ENCODE results near the gene NELFCD. TPM values are rescaled to one million over a fixed set of nuclear protein-coding genes. Genes with fewer than 3 reads are reported as not detected.

NELFCD gene
- total and polyA plus RNA-seq, 9 of the 15 experiments (the other 6 are each of a cell fraction or from before 2014, with no cell fraction given), result 11.7 to 163 (median 96.5) TPM

DNA sequence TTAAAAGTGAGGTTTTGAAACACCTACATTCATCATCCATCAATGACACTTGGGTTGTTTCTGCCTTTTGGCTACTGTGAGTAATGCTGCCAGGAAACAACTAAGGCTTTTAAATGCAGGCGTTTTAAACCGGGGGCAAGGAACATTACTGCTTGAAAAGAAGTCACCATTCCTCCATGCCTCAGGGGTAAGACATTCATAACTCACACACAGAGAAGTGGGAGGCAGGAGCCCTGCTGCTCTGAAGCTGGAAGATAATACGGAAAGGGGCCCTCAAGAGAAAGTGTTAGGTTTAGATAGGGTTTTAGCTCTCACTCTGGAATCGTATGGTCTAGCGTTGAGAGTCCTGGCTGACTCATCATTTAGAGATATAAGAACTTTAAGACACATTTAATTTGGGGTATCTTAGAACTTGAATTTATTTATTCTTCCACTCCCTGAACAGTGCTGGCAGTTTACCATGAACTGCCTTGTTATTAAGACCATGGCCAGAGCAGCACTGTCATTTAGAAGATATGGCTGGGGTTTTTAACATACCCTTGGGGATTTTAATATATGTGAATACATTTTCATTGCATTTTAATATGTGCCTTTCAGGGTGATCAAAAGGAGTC, 40.0 kb downstream of the NELFCD start (continued):
- TF ChIP-seq, protein P1, sequence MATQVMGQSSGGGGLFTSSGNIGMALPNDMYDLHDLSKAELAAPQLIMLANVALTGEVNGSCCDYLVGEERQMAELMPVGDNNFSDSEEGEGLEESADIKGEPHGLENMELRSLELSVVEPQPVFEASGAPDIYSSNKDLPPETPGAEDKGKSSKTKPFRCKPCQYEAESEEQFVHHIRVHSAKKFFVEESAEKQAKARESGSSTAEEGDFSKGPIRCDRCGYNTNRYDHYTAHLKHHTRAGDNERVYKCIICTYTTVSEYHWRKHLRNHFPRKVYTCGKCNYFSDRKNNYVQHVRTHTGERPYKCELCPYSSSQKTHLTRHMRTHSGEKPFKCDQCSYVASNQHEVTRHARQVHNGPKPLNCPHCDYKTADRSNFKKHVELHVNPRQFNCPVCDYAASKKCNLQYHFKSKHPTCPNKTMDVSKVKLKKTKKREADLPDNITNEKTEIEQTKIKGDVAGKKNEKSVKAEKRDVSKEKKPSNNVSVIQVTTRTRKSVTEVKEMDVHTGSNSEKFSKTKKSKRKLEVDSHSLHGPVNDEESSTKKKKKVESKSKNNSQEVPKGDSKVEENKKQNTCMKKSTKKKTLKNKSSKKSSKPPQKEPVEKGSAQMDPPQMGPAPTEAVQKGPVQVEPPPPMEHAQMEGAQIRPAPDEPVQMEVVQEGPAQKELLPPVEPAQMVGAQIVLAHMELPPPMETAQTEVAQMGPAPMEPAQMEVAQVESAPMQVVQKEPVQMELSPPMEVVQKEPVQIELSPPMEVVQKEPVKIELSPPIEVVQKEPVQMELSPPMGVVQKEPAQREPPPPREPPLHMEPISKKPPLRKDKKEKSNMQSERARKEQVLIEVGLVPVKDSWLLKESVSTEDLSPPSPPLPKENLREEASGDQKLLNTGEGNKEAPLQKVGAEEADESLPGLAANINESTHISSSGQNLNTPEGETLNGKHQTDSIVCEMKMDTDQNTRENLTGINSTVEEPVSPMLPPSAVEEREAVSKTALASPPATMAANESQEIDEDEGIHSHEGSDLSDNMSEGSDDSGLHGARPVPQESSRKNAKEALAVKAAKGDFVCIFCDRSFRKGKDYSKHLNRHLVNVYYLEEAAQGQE (IDR thresholded peaks at IDR 0.05; ENCODE audit: borderline replicate concordance), result no peak
- TF ChIP-seq, protein P1 (CRISPR knock-in tag; IDR thresholded peaks at IDR 0.05; ENCODE audit: low read depth), result no peak
- TF ChIP-seq HSF4 (CRISPR knock-in tag; IDR thresholded peaks at IDR 0.05; ENCODE audit: borderline replicate concordance) (no peak), ZNF133 (CRISPR knock-in tag; IDR thresholded peaks at IDR 0.05) (no peak), ZC3H8 (IDR thresholded peaks at IDR 0.05) (no peak), POU5F1 (IDR thresholded peaks at IDR 0.05; ENCODE audit: borderline replicate concordance, low read depth, low read length, partially characterized antibody) (no peak), RERE (CRISPR knock-in tag; IDR thresholded peaks at IDR 0.05; ENCODE audit: borderline replicate concordance) (no peak), PHF21A (IDR thresholded peaks at IDR 0.05; ENCODE audit: borderline replicate concordance, low read depth) (no peak), ZNF57 (CRISPR knock-in tag; IDR thresholded peaks at IDR 0.05) (no peak), HDAC6 (IDR thresholded peaks at IDR 0.05; ENCODE audit: low read depth, low read length) (no peak), PRMT5 (CRISPR knock-in tag; IDR thresholded peaks at IDR 0.05) (no peak), CTBP1 (IDR thresholded peaks at IDR 0.05; ENCODE audit: borderline replicate concordance) (peak; percentile 14; the same call in 1 of the 2 replicates), TBP (optimal IDR thresholded peaks at IDR 0.05; ENCODE audit: low read depth, low read length) (peak; percentile 82), U2AF2 (optimal IDR thresholded peaks at IDR 0.05; ENCODE audit: low read depth, low read length) (no peak), NCOA6 (IDR thresholded peaks at IDR 0.05) (0 out of 2 replicates have a peak, but pooled peaks have one; percentile 36), PHF20 (IDR thresholded peaks at IDR 0.05; ENCODE audit: partially characterized antibody) (no peak), KAT7 (CRISPR knock-in tag; IDR thresholded peaks at IDR 0.05; ENCODE audit: borderline replicate concordance) (0 out of 2 replicates have a peak, but pooled peaks have one; percentile 46)
